Measurements from ENCODE around the gene CPED1.

DNA sequence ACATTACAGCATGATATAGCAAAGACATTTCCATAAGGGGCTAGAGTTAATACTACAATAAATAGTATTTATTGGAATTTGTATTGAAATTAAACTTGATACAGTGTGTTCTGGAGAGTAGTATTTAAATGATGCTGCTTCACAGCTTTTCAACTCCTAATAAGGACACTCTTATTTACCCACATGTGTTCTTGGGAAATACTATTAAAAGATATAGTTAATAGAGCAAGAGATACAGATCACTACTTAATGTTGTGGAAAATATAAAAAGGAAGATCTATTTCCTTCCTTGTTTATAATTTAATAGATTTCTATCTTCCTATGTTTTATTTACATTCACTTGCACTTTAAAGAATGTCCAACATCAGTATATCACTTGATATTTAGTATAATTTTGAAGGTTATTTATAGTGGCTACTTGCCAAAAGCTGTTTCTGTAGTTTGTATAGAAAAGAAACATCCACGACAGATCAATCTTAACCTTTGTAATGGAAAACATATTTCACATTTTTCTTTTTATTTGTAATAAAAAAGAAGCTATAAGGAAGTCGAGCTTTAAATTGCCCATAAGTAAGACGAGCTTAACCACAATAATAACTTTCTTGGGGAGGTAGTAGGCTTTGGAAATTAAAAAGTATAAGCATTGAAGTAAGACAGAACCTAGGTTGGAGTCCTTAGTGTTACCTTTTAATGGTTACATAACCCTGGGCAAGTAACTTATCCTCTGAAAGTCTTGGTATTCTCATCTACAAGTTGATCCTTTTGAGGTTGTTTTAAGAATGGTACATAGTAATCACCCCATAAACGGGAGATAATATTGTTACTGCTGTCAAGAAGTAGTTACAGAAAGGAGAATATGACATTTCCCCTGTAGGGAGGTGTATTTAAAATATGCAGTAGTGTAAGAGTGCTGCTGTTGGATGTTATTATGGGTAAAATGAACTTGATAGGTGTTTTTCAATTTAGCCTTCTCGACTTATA lies 32.8 kb downstream of the CPED1 start:
- TF ChIP-seq, protein P1, sequence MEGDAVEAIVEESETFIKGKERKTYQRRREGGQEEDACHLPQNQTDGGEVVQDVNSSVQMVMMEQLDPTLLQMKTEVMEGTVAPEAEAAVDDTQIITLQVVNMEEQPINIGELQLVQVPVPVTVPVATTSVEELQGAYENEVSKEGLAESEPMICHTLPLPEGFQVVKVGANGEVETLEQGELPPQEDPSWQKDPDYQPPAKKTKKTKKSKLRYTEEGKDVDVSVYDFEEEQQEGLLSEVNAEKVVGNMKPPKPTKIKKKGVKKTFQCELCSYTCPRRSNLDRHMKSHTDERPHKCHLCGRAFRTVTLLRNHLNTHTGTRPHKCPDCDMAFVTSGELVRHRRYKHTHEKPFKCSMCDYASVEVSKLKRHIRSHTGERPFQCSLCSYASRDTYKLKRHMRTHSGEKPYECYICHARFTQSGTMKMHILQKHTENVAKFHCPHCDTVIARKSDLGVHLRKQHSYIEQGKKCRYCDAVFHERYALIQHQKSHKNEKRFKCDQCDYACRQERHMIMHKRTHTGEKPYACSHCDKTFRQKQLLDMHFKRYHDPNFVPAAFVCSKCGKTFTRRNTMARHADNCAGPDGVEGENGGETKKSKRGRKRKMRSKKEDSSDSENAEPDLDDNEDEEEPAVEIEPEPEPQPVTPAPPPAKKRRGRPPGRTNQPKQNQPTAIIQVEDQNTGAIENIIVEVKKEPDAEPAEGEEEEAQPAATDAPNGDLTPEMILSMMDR (tag by site-specific recombination; IDR thresholded peaks at IDR 0.05): no peak
- TF ChIP-seq ZNF423 (tag by site-specific recombination; IDR thresholded peaks at IDR 0.05) (no peak), ZNF791 (tag by site-specific recombination; IDR thresholded peaks at IDR 0.05) (no peak), ZEB2 (tag by site-specific recombination; IDR thresholded peaks at IDR 0.05) (no peak), GLI4 (tag by site-specific recombination; IDR thresholded peaks at IDR 0.05) (no peak), SALL2 (tag by site-specific recombination; IDR thresholded peaks at IDR 0.05; ENCODE audit: borderline replicate concordance) (no peak), SCRT1 (tag by site-specific recombination; IDR thresholded peaks at IDR 0.05; ENCODE audit: borderline replicate concordance) (no peak), ZNF121 (tag by site-specific recombination; IDR thresholded peaks at IDR 0.05) (no peak), ZNF112 (tag by site-specific recombination; IDR thresholded peaks at IDR 0.05) (no peak), ZBTB7A (tag by site-specific recombination; IDR thresholded peaks at IDR 0.05; ENCODE audit: low read depth) (no peak)
- TF ChIP-seq, protein P2, sequence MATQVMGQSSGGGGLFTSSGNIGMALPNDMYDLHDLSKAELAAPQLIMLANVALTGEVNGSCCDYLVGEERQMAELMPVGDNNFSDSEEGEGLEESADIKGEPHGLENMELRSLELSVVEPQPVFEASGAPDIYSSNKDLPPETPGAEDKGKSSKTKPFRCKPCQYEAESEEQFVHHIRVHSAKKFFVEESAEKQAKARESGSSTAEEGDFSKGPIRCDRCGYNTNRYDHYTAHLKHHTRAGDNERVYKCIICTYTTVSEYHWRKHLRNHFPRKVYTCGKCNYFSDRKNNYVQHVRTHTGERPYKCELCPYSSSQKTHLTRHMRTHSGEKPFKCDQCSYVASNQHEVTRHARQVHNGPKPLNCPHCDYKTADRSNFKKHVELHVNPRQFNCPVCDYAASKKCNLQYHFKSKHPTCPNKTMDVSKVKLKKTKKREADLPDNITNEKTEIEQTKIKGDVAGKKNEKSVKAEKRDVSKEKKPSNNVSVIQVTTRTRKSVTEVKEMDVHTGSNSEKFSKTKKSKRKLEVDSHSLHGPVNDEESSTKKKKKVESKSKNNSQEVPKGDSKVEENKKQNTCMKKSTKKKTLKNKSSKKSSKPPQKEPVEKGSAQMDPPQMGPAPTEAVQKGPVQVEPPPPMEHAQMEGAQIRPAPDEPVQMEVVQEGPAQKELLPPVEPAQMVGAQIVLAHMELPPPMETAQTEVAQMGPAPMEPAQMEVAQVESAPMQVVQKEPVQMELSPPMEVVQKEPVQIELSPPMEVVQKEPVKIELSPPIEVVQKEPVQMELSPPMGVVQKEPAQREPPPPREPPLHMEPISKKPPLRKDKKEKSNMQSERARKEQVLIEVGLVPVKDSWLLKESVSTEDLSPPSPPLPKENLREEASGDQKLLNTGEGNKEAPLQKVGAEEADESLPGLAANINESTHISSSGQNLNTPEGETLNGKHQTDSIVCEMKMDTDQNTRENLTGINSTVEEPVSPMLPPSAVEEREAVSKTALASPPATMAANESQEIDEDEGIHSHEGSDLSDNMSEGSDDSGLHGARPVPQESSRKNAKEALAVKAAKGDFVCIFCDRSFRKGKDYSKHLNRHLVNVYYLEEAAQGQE (tag by site-specific recombination; IDR thresholded peaks at IDR 0.05): no peak
- TF ChIP-seq, protein P3, sequence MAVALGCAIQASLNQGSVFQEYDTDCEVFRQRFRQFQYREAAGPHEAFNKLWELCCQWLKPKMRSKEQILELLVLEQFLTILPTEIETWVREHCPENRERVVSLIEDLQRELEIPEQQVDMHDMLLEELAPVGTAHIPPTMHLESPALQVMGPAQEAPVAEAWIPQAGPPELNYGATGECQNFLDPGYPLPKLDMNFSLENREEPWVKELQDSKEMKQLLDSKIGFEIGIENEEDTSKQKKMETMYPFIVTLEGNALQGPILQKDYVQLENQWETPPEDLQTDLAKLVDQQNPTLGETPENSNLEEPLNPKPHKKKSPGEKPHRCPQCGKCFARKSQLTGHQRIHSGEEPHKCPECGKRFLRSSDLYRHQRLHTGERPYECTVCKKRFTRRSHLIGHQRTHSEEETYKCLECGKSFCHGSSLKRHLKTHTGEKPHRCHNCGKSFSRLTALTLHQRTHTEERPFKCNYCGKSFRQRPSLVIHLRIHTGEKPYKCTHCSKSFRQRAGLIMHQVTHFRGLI (tag by site-specific recombination; IDR thresholded peaks at IDR 0.05): no peak
- TF ChIP-seq, protein P4, sequence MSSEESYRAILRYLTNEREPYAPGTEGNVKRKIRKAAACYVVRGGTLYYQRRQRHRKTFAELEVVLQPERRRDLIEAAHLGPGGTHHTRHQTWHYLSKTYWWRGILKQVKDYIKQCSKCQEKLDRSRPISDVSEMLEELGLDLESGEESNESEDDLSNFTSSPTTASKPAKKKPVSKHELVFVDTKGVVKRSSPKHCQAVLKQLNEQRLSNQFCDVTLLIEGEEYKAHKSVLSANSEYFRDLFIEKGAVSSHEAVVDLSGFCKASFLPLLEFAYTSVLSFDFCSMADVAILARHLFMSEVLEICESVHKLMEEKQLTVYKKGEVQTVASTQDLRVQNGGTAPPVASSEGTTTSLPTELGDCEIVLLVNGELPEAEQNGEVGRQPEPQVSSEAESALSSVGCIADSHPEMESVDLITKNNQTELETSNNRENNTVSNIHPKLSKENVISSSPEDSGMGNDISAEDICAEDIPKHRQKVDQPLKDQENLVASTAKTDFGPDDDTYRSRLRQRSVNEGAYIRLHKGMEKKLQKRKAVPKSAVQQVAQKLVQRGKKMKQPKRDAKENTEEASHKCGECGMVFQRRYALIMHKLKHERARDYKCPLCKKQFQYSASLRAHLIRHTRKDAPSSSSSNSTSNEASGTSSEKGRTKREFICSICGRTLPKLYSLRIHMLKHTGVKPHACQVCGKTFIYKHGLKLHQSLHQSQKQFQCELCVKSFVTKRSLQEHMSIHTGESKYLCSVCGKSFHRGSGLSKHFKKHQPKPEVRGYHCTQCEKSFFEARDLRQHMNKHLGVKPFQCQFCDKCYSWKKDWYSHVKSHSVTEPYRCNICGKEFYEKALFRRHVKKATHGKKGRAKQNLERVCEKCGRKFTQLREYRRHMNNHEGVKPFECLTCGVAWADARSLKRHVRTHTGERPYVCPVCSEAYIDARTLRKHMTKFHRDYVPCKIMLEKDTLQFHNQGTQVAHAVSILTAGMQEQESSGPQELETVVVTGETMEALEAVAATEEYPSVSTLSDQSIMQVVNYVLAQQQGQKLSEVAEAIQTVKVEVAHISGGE (tag by site-specific recombination; conservative IDR thresholded peaks at IDR 0.05; ENCODE audit: low read depth): no peak
- TF ChIP-seq, protein P5, sequence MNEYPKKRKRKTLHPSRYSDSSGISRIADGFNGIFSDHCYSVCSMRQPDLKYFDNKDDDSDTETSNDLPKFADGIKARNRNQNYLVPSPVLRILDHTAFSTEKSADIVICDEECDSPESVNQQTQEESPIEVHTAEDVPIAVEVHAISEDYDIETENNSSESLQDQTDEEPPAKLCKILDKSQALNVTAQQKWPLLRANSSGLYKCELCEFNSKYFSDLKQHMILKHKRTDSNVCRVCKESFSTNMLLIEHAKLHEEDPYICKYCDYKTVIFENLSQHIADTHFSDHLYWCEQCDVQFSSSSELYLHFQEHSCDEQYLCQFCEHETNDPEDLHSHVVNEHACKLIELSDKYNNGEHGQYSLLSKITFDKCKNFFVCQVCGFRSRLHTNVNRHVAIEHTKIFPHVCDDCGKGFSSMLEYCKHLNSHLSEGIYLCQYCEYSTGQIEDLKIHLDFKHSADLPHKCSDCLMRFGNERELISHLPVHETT (tag by site-specific recombination; IDR thresholded peaks at IDR 0.05): no peak
